Inferior parietal cortex (tissue), 1 donor: ENCODE measurements around the gene PRSS16.
A peak's percentile ranks its signal among the peaks of the same experiment; 100 is the strongest.
"Not testable (repeated sequence)": the region's sequence is repeated elsewhere in the genome, so short reads cannot be mapped to it uniquely, and the experiment has no call there.

Experiments used
- DNase-seq: peaks from one replicate; pipeline ENCODE4 v3.0.0-alpha.2; 2016; ENCODE audit errors: extremely low spot score

PRSS16 gene

DNA sequence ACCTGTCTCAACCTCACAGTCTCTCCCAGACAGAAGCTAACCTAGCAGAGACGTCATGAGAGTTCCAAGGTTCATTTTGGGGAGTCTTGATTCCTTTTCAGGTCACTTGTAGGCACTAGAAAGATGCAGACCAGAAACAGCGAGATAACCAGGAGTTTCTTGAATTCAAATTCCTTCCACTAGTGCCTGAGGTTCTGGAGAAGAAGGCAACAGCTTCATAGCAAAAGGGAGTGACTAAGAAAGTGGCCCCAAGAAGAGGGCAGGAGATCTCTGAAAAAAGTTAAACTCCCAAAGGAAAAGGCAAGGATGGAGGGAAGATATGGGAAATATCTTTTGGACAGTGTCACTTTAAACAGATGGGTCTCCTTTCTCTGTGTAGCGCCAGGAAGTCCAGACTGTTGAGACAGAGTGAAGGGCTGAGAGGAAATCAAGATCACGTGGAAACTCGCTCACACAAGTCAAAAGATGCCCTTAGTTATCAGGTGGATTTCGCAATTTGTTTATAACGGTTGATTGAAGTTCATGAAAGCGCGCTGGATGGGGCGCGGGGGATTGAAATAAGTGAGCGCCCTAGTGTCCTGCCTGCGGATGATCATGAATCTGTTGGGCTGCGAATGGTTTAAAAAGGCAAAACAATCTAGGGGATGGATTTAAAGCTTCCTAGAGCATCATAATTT lies 4.8 kb upstream of the PRSS16 start:
- DNase-seq, result no peak

DNA sequence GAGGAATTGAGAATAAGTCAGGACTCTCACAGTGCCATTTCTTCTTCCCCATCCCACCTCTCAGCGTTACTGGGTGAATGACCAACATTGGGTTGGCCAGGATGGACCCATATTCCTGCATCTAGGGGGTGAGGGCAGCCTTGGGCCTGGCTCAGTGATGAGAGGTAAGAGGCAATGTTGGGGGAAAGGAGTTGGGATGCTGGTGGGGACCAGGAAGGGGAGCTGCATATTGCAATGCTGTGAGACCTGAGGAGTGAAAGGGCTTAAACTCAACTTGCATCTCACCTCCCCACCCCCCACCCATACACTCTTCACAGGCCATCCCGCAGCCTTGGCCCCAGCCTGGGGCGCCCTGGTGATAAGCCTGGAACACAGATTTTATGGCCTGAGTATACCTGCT lies 1.3 kb downstream of the PRSS16 start:
- no peak for DNase-seq

DNA sequence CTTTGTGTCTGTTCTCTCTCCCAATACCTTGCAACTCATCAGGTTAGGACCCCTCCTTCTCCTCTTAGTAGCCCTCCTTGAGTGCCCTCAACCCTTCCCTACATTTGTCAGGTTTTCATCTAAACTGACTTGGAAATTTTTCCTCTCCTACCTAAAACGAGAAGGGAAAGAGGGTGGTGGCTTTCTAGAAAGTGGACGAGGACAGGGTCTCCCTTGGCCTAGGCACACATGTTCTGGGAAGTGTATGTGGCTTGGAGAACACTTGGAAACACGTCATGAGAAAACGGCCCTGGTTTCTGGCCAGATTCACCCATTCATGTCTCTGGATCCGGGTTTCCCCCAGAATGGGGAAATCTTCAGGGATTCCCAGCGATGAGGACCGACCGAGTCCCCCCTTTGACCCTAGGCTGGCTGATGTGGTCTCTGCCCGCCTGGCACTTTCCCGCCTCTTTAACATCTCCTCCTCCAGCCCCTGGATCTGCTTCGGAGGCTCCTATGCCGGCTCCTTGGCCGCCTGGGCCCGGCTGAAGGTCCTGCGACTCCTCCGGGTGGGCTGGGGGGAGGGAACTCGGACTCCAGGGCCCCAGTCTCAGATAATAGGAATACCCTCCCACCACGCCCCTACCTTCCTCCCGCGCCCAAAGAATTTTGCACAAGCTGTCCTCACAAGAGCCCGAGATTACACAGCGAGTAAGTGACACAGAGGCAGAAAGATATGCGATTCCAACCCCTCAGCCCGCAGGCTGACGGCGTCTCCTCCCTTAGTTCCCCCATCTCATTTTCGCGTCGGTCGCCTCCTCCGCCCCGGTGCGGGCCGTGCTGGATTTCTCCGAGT lies 3.0 kb downstream of the PRSS16 start:
- no peak for DNase-seq

DNA sequence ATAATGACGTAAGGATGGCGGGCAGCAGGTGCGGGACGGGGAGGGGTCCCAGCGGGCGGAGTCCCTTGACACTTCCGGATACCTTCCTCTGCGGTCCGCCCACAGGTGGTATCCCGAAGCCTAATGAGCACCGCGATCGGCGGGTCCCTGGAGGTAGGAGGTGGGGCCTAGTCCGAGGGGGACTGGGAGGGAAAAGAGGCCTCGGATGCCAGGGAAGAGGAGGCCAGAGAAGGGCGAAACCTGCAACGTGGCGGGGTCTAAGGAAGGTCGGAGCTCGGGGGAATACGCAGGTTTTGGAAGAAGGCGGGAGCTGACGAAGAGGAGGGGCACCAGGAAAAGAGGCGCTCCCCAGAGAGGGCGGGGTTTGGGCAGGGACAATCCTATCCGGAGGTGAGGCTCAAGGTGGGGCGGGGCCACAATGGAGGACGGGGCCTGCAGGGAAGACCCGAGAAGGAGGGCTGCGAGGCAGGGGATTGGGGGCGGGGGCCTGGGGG lies 3.7 kb downstream of the PRSS16 start:
- DNase-seq, result peak; percentile 47

DNA sequence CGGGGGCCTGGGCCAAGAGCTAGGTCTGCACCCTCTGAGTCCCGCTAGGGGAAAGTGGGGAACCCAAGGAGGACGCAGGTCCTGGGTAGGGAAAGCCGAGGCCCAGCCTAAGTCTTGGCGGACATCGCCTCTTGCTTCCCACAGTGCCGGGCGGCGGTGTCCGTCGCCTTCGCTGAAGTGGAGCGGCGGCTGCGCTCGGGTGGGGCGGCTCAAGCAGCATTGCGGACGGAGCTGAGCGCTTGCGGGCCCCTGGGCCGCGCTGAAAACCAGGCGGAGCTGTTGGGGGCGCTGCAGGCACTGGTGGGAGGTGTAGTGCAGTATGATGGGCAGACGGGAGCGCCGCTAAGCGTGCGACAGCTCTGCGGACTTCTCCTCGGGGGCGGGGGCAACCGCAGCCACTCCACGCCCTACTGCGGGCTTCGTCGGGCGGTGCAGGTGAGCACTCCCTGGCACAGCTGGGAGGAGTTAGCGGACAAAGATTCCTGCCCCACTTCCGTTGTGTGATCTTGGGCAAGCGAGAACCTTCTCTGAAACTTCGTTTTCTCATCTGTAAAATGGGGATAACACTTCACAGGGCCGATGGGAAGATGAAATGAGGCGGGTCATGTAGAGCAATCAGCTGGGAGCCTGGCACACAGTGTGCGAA lies 4.2 kb downstream of the PRSS16 start:
- DNase-seq, result peak; percentile 45

DNA sequence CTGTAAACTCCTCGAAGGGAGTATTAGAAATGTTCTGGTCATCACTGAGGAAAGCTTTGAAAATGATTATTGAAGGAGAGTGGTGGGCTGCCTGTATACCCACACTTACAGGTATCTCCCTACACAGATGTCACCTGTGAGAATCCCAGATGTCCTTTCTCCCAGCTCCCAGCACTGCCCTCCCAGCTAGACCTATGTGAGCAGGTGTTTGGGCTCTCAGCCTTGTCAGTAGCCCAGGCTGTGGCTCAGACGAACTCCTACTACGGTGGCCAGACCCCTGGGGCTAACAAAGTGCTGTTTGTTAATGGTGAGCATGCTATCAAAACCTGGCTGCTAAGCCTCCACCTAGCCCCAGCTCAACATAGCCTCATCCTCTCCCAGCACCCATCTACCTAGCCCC lies 7.1 kb downstream of the PRSS16 start:
- no peak for DNase-seq

DNA sequence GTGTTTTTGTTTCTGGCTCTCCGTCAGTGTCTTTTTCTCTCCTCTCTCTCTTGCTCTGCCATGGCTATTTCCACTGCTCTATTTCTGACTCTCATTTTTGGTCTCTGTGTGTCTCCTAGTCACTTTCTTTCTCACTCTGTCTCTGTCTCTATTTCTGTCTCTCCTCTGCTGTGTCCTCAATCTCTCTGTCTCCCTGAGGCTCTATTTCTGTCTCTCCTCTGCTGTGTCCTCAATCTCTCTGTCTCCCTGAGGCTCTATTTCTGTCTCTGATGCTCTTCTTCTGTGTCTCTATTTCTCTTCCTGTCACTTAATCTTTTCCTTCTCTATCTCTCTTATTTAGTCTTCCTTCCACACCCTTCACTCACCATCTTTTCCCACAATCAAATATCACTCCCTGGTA lies 8.4 kb downstream of the PRSS16 start:
- no peak for DNase-seq

DNA sequence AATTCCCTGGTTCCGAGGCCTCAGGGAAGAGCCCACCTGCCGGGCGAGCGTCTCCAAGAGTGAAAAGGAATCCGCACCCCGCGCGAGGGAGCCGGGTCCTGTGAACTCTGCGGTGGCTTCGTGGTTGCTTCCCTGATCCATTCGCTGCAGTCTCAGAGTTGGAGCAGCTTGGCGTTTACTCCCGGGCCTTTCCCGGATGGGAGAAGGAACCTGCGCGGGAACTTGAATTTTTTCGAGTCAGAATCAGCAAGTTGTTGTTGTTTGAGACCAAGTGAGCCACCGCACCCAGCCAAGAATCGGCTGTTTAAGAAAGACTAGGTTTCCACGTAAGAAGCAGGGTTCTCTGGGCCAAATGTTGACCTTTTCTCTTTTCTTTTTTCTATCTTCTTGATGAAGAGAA lies 12.9 kb downstream of the PRSS16 start:
- no peak for DNase-seq

DNA sequence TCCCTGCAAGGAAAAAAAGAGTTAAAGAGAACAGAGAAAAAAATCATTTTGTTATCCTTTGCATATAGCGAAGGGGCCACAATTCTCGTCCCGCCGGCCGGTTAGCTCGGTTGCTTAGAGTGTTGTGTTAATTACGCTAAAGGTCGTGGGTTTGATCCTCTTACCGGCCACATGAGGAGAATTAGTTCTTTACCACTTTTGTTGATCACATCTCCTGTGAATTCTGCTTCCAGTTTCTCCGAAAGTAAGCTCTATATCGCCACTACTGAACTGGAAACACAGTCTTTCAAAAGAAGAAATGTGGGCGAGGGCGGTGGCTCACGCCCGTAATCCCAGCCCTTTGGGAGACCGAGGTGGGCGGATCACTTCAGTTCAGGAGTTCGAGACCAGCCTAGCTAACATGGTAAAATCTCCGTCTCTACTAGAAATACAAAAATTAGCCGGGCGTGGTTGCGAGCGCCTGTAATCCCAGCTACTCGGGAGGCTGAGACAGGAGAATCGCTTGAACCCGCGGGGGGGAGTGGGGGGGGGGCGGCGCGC lies 13.4 kb downstream of the PRSS16 start:
- DNase-seq, result no peak

DNA sequence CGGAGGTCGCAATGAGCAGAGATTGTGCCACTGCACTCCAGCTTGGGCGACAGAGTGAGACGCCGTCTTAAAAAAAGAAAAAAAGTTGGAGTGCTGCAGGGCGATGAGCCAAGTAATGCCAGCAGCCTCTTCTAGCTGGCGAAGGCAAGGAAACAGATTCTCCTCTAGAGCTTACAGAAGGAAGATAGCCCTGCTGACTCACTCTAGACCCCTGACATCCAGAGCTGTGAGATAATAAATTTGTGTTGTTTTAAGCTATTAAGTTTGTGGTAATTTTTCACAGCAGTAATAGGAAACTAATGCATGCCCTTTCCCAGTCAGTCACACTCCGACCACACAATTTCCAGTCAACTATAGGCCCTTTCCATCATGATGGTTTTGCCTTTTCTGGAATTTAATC lies 16.4 kb downstream of the PRSS16 start:
- DNase-seq, result no peak

DNA sequence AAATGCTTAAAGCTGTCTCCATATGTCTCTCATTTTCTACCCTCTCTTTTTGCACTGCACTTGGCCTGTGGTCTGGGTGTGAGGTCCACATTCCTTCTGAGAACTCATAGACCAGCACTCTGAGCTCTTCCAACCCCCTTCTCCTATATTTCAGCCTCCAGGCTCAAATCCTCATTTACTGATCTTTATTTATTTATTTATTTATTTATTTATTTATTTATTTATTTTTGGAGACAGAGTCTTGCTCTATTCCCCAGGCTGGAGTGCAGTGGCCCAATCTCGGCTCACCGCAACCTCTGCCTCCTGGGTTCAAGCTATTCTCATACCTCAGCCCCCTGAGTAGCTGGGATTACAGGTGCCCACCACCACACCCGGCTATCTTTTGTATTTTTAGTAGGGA lies 19.5 kb downstream of the PRSS16 start:
- DNase-seq, result not testable (repeated sequence)

DNA sequence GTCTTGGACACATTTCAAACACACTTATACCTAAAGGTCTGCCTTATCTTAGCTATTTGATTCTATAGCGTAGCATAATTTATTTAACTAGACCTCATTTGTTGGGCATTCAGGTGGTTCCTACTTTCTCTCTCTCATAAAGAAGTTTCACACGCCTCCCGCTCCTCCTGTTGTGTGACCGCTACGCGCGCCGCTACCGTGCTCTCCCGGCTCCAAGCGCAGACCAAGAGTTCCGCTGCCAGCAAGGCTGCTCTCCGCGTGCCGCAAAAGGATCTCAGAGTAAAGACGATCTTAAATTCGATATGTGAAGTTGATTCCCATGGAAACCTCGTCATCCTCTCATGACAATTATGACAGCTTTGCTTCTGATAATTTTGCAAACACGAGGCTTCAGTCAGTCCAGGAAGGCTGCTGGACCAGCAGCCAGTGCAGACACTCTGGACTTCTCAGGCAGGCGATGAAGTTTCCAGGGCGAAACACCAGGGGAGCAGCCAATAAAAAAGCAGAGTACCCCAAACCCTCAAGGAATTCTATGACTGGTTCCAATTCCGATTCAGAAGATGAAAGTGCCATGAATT lies 20.4 kb downstream of the PRSS16 start:
- DNase-seq, result no peak

DNA sequence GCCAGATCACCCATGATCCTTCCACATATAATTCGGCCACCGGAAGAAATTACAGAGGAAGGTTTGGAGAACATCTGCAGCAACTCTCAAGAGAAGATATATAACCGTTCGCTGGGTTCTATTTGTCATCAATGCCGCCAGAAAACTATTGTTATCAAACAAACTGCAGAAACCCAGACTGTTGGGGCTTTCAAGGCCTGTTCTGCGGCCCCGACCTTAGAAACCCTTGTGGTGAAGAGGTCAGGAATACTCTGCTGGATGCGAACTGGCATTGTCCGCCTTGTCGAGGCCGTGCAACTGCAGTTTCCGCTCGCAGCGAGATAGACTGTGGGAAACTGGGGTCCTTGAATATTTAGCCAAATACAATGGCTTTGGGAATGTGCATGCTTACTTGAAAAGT lies 21.3 kb downstream of the PRSS16 start:
- DNase-seq, result no peak

DNA sequence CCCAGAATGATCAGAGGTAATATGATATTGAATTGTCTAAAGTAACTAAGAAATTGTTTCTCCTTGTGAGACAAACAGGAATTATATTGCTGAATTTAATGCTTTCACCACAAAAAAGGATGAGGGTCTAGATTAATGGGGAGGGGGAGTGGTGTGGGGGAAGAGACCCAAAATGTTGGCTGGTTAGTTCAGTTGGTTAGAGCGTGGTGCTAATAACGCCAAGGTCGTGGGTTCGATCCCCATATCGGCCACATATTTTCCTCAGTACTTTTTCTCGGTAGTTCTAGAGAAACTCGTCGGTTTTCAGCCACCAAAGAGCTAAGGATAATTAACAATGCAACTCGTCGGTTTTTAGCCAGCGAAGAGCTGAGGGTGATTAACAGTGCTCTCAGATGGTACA lies 26.3 kb downstream of the PRSS16 start:
- DNase-seq, result no peak

DNA sequence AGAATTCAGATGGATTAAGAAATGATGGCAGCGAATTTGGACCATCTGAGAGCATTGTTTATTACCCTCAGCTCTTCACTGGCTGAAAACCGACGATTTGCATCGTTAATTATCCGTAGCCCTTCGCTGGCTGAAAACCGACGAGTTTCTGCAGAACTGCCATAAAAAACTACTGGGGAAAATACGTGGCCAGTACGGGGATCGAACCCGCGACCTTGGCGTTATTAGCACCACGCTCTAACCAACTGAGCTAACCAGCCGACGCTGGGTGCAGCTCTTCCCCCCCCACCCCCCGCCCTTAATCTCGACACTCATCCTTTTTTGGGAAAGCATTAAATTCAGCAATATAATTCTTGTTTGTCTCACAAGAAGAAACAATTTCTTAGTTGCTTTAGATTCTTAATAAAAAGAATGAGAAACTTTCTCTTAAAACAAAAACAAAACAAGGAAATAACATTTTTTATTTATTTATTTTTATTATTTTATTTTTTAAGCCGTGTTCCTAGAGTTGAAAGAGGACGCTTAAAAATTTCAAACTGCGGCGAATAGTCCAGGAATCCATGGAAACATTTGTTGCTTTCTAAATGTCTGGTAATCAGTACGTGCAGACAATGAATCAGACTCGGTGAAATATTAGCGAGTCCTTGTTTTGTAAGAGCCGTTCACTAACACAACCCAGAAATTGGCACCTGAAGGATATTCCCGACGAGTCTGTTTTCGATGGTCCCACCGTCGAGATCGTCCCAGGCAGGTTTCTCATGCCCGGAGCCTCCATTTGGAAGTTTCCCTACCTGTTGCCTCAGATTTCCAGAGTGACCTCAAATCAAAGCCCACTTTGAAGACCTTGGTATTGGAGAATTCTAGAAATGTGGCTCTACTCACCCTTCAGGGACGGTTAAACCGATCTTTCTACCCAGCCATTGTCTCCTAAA lies 27.8 kb downstream of the PRSS16 start:
- DNase-seq, result no peak

DNA sequence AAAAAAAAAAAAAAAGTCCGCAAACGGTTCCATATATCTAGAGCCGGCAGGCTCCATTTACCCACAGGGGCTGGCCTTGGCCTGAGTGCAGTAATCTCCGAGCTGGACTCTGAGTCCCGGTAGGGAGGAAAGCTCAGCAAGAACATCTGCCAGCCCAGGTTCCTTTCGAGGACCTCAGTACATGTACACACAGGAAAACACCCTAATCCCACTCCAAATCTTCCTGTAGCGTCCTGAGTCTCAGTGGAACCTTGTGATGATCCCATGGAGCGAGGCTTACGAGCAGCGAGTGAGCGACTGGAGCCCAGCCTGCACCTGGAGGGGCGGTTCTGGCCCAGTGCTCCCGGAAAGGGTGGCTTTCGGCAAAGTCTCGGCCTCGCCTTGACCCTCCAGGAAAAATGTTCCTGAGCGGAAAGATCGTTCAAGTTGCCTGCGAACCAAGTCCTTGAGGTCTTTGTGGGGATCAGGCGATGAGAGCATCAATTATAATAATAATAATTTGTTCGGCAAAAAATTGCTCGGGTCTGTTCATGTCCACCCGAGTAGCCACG lies 32.1 kb downstream of the PRSS16 start:
- DNase-seq, result no peak

DNA sequence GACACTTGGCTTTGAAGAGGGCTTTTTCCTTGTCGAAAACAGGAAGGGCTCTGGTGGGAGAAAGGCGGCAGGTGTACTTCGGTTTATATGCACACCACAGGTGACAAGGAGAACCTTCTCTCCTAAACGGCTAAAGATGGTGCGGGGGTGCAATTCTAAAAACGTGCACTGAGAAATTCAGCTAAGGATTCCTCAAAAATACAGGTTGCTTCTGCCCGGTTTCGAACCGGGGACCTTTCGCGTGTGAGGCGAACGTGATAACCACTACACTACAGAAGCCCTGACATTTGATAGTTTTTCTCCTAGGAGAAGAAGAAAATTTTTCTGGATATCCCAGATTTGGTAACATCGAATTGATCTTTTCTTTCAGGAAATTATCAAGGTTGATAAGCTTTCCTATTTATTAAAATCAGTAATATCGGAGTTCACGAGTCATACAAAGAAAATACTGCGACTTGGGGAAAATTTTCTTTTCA lies 32.6 kb downstream of the PRSS16 start:
- no peak for DNase-seq

DNA sequence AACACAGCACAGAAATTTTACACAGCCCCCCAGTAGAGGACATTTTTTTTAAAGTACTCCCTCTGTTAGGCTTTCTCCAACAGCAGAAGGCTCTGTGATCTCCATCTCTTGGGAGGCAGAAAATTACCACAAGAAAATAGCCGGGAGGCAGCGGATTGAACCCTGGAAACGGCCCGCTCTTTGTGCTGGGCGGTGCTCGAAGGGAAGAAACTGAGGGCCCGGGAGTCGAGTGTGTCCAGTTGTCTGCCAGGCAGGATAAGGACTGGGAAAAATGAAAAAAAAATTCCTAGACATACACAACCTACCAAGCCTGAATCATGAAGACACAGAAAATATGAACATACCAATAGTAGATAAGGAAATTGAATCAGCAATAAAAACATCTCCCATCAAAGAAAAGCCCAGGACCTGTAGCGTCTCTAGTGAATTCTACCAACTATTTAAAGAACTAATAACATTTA lies 33.1 kb downstream of the PRSS16 start:
- no peak for DNase-seq

DNA sequence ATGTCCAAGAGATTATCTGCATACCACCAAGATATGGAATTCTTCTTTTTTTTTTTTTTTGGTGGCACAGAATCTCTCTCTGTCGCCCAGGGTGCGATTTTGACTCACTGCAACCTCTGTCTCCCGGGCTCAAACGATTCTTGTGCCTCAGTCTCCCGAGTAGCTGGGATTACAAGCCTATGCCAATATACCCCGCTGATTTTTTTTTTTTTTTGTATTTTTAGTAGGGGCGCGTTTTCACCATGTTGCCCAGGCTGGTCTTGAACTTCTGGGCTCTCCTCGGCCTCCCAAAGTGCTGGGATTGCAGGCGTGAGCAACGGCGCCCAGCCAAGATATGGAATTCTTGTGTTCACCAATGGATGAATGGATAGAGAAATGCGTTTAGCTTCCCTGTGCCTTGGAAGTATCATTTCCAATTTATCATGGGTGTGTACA lies 33.6 kb downstream of the PRSS16 start:
- DNase-seq, result no peak

DNA sequence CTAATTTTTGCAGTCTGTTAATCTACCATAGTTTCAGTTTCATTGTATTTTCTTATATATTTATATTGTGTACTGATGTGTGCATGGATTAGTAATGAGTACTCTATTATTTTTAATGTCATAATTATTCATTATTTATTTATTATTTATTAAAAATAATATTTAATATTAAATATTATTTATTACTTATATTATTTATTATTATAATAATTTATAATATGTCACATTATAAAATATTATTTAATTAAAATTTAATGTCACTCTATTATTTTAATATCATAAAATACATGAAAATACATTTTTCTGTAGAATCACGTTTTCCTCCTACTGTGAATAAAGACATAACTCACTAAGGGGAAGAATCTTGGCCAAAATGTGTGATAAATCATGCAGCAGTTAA lies 34.1 kb downstream of the PRSS16 start:
- DNase-seq, result no peak
